Activated CD4-positive, CD25-positive, alpha-beta regulatory T cell treated with anti-CD3 and anti-CD28 coated beads, Interleukin-2, amount 50 U/mL, for 16 hours (primary cell): ENCODE data around the gene THOC6.
A peak's percentile ranks its signal among the peaks of the same experiment; 100 is the strongest.

ENCODE experiments used
- DNase-seq: peaks from one replicate; pipeline ENCODE4 v3.0.0-alpha.2; 2020; ENCODE audit warnings: low read depth, low spot score

Gene THOC6

DNA sequence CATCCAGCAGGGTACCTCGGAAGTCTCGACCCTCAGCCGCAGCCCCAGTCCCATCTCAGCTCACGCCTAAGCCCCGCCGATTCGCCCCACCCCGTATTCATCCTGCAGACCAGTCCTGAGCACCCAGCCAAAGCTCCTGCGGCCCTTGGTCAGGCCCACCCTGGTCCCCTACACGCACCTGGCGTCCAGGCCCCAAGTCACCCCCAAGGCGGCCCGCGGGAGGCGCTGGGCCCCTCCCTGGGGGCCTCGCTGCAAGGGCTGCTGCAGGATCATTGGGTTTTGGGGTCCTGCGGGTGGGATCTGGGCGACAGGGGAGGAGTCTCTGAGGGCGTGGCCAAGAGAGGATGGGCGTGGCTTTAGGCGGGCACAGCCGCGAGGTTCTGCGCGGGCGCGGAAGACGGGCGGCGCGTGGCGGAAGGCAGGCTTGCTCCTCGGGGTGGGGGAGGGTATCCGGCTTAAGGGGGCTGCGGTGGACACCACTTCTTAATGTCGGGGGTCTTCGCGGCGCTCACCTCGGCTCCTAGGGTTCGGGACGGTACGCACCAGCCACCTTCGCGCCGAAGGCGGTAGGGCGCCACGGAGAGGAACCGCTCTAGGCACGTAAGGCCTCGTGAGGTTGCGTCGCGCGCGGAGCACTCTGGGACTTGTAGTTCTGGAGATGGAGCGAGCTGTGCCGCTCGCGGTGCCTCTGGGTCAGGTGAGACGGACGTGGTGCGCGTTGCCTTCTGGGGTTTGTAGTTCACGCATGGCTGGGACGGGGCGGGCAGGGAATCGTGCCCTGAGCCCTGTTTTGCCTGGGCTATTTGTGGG, at the start of gene THOC6, which contains the start of gene HCFC1R1:
Gene THOC6, plus strand, starts transcription at position 367 of the 810 bp plus-strand sequence. Its CDS starts 292 bp downstream, at position 659.
Gene HCFC1R1, minus strand, starts transcription at position 274 of the 810 bp plus-strand sequence. Its CDS starts 1 bp downstream, at position 273.
- DNase-seq = peak; percentile 92

DNA sequence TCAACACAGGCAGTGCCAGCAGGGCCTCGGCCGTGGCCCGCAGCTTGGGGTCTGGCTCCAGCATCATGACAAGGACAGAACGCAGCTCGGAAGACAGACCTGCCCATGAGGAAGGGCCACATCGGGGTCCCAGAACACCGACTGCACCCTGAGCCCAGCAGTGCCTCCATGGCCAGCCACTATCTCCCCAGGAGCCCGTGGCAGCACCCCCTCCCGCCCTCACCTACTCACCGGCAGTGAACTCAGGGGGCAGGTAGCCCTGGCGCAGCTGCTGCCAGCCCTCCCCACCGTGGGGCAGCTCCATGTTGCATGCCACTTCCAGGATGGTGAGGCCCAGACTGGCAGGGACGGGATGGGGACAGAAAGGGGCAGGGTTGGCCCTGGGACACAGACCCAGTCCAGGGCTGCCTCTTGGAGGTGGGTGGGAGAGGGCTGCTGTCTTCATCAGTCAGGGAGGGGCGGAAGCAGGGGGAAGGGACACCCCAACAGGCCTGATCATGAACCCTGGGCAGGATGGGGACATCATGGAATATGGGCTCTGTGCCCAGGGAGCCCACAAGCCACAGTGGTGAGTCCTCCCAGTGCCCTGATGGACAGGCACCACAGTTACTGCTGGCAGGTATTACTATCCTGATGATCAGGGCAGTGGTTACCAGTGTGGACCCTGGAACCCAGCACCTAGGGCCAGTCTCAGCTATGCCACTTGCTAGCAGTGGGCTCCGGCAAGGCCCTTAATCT, 49.3 kb upstream of the THOC6 start:
- no peak for DNase-seq

- DNase-seq = no peak
Observed at GRCh38 chr16:2975161-2975795, 48.6 kb upstream of the THOC6 start.

GRCh38 chr16:2976201-2976600, 47.6 kb upstream of the THOC6 start:
- no peak for DNase-seq

DNA sequence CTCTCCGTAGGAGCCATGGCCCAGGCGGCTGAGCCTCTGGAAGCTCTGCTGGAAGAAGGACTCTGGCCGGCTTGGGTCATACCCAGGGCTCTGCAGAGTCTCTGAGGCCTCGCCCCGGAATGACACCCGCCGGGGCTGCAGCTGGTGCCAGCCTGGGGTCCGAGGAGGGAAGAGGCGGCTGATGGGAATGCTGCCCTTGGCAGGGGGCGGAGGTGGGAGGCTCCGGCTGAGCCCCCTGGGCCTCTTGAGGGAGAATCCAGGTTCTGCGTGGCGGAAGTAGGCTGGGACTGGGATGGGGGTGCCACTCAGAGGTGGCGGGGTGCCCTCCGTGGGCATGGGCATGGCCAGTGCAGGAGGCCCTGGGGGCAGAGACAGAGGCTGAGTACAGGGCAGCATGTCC, 47.2 kb upstream of the THOC6 start:
- no peak for DNase-seq

DNA sequence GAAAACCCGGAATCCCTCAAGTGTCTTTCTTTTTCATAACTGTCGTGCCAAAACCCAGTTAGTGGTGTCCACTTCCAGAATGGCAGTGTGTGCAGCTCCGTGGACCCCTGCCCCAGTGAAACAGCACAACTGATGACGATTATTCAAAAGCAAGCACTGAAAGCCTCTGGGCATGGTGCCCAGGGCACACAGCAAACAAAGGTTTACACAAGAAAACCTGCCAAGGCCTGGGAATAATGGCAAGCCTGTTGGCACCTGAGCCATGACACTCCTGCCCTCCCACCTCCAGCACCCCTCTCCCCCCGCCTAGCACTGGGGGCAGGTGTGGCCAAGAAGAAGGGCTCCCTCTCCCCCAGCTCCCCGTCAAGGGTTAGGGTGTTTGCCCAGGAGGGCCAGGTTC, 46.4 kb upstream of the THOC6 start:
- no peak for DNase-seq

DNA sequence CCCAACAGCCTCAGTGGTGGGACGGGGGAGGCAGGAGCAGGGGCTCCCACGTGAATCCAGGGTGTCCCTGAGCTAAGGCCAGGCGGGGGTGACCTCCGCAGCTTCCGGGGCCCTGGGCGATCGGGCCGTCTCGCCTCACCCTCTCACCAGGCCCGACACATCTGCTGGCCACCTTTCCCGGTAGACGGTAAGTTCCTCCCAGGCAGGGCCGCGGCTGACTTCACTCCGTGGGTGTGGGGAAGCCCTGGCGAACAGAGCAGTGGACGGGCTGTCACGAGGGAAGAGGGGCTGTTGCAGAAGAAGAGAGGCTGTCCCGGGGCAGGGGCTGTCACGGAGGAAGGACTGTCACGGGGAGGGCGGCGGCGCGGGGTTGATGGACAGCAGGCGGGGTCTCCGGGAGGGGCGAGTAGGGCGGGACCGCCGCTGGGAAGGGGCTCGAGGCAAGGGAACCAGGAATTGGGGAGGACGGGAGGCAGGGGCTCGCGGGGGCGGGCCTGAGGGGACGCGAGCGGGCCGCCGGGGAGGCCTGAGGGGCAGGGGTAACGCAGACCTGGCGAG, 44.1 kb upstream of the THOC6 start:
- no peak for DNase-seq

GRCh38 chr16:2980227-2981176, 43.3 kb upstream of the THOC6 start, which contains the start of gene PKMYT1:
PKMYT1 (minus strand) TSS chr16:2980446; CDS start chr16:2979657, 789 bp downstream.
- DNase-seq = peak; percentile 88

- no peak for DNase-seq
Observed at GRCh38 chr16:2981177-2981898, 42.5 kb upstream of the THOC6 start.

GRCh38 chr16:2981899-2982250, 42.0 kb upstream of the THOC6 start:
- no peak for DNase-seq

DNA sequence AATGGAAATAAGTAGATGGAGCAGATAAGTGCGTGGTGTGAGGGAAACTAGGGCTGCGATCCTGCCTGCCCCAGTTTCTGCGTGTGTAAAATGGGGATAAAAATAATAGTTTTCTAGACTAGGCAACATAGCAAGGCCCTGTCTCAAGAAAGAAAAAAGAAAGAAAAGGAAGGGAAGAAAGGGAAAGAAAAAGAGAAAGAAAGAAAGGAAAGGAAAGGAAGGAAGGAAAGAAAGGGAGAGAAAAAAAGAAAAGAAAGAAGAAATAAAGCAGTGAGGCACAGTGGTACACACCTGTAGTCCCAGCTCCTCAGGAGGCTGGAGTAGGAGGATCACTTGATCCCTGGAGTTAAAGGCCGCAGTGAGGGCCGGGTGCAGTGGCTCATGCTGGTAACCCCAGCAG, 41.4 kb upstream of the THOC6 start:
- DNase-seq = no peak

- peak; percentile 40 for DNase-seq
Observed at GRCh38 chr16:2983706-2984136, 40.1 kb upstream of the THOC6 start.

- no peak for DNase-seq
Observed at GRCh38 chr16:2985462-2985861, 38.4 kb upstream of the THOC6 start.

GRCh38 chr16:2985893-2986355, 37.9 kb upstream of the THOC6 start:
- no peak for DNase-seq

- DNase-seq = no peak
Observed at GRCh38 chr16:2986623-2987188, 37.1 kb upstream of the THOC6 start.

GRCh38 chr16:2987286-2987685, 36.5 kb upstream of the THOC6 start:
- DNase-seq = no peak

- no peak for DNase-seq
Observed at GRCh38 chr16:2987833-2988232, 36.0 kb upstream of the THOC6 start.

DNA sequence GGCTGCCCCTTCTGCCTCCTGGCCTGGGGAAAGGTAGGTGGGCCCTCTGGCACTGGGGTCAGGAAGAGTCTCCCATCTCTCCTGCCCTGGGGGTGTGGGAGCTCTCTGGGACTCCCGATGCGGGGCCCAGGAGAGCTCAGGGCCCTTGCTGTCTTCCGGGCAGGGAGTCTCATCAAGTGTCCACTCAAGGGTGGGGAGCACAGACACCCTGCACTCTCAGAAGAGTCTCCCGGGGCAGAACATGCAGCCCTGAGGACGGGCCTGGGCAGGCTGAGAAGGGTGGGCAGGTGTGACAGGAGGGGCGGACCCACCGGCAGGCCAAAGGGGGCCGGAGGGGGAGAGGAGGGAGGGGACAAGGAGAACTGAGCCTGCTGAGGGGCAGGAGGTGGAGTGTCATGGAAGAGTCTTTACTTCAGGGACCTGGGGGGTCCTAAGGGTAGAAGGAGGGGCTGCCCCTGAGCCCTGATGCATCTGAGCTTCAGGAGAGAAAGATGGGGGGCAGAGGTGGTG, 35.2 kb upstream of the THOC6 start:
- DNase-seq = no peak

GRCh38 chr16:2990891-2991290, 32.9 kb upstream of the THOC6 start:
- no peak for DNase-seq
